Activated naive CD4-positive, alpha-beta T cell (primary cell): ENCODE data around the gene FEZ2.

Experiments used
- DNase-seq, 4 experiments: peaks; one replicate each; lab custom pipeline; 2025; lab: John Stamatoyannopoulos, UW

The FEZ2 gene

DNA sequence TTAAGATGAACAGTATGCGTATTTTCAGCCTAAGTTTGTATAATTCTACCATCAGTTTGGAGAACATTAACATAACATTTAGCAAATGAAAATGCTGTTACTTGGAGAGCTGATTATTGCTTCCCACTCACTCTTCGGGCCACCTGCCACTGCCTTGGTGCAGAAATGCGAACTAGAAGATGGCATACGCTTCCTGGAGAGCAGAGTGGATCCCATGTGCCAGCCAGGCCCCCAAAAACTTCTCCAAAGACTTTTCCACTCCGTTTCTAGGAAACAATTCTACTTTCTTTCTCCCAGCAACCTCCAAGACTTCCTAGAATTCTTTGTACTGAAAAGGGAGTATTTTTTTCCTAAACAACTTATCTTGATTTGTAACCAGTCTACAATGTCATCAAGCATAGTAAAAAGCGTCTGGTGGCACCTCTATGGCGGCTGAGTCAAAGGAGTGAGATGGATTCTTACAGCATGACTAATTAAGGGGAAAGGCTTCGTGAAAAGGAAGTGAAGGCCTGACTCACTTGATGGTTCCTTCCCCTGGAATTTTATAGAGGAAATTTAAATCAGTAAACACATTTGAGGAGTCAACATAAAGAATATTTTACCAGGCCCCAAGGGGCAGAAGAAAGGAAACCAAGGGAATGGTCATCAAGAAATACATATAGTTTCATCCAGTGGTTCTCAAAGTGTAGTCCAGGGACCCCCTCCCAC is 36.6 kb downstream of the FEZ2 start:
- DNase-seq: no peak

DNA sequence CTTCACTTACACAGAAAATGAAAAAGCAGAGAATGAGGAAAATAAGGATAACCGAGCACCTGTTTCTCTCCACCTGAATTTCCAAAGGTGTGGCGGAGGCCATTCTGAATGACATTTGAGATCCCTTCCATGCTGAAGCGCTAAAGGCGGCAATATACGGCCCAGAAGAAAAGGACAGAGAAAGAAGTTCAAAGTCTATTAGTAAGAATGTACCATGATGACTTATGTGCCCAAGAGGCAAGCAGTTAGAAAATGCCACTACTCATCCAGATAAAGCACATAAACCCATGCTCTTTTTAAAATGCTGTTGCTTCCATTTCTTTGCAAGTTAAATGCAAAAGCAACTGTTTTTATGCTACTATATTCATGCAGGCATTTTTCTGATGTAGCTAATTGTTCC is 37.2 kb downstream of the FEZ2 start:
- no peak for DNase-seq

DNA sequence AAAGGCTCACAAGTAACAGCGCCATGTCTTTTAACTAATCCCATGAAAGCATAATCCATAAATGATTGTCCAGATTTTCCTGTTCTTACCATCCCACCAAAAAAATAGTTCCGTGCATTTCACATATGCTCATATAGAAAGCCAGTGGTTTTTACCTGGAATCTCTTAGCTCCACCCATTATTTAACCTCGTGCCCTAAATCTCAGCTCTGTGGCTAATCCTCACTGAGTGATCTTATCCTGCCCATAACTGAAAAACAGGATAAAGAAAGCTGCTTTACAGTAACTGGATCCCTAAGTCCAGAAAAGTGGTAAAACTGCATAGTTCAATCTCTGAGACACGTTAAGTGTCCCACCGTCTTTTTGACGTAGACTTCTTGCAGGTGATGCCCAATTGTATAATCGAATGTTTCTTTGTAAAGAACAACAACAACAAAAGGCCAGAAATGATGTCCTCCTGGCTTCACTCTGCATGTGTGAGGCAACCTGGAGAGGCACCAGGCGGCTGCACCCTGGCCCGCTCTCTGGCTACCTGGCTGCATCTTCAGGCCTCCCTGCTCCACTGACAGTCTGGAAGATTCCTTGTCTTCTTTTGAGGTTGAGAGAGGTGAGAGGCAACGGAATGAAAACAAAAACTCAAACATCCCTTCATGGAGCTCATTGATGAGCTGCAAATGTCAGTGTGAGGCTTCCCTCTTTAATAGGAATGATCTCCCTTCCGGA is 38.6 kb downstream of the FEZ2 start:
- DNase-seq: no peak

DNA sequence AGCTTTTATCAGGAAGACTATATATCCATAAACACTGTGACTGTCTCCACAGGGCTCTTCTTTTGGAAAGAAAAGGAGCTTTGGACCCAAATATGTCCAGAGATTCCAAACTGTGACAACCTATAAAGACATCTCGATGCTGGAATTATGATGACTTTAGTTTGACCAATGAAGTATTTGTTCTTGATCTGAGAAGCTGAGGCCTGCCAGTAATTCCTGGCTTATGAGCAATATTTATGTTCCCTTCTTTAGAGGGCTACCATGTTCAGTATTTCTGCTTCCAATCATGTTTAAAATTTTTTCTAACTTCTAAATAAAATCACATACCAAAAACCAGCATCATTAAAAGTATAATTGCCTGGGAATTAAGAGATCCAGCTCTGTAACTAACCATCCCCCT is 41.1 kb downstream of the FEZ2 start:
- DNase-seq: no peak

DNA sequence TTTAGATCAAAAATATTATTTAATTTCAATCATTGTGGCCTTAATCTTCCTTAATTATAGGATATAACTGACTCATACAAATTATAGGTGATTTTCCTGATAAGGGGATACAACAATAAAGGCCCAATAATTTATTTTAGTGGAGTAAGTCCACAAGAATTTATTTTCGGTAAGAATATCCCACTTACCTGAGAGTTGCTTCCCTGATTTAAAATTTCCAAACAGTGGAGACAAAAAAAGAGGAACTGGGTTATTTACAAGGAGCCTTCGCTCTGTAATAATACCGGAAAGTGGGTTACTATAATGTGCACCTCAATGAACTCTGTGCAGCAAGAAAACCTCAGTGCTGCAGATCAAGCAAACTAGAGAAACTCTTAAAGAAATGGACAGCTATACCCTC is 42.2 kb downstream of the FEZ2 start:
- DNase-seq: no peak

DNA sequence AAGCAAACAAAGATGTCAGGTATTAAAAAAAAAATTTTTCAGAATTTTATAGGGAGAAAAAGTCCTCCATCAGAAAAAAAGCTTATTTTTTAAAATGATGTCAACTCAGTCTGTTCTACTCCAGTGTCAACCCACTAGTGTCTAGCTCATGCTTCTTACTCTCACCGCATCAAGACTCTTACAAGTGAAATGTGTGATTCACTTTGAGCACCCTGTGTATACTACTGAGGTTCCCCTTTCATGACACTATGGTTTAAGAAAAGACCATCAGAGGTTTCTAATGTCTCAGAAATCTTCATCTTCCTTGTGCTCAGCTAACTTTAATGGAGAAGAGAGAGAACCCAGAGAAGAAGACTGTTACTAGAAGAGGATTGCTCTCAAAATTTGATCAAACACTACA is 43.4 kb downstream of the FEZ2 start:
- no peak for DNase-seq

DNA sequence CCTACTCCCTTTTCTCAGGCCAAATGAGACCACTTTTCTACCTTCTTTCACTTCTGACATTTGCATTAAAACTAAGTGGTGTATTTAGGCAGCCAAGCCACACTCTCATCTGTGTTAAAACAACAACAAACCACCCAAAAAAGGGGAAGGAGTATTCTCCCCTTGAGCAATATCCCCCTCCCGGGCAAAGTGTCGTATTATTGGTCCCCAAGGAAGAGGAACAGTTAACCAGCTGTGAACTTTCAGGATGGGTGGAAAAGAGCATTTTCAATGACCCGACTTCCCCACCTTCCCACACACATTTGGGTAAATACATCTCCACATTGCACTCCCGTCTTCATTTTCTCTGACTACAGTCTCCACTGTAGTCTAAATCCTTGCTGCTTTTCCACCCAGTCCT is 44.3 kb downstream of the FEZ2 start:
- DNase-seq: no peak

DNA sequence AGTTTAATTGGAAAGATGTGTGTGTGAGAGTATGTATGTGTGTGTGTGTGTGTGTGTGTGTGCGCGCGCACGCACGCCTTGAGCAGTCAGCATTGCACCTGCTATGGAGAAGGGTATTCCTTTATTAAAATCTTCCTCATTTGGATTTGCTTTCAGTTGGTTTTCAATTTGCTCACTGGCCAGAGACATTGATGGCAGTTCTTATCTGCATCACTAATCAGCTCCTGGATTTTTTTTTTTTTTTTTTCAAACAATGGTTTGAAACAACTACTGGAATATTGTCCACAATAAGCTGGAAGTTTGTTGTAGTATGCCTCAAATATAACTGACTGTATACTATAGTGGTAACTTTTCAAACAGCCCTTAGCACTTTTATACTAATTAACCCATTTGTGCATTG is 48.0 kb downstream of the FEZ2 start:
- no peak for DNase-seq

DNA sequence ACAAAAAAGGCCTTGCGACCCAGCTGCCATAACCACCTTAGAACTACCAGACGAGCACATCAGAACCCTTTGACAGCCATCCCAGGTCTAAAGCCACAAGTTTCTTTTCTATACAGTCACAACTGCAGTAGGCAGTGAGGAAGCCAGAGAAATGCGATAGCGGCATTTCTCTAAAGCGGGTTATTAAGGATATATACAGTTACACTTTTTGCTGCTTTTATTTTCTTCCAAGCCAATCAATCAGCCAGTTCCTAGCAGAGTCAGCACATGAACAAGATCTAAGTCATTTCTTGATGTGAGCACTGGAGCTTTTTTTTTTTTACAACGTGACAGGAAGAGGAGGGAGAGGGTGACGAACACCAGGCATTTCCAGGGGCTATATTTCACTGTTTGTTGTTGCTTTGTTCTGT is 48.8 kb downstream of the FEZ2 start:
- no peak for DNase-seq

DNA sequence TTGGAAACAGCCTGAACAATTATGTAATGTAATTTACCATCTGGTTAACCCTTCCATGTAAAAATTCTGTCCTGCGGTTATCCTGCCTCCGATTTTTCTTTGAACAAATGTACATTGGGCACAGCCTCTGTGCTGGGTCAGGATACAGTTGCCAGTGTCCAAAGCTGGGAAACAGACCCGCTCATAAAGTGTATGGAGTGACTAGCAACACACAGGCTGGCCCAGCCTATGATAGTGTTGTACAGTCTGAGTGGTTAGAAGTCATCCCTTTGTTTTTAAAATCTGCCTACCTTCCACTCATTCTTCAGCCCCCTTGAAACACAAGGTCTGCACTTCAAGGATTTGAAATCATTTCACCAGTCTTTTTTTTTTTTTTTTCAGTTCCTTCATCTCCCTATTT is 50.1 kb downstream of the FEZ2 start:
- no peak for DNase-seq

DNA sequence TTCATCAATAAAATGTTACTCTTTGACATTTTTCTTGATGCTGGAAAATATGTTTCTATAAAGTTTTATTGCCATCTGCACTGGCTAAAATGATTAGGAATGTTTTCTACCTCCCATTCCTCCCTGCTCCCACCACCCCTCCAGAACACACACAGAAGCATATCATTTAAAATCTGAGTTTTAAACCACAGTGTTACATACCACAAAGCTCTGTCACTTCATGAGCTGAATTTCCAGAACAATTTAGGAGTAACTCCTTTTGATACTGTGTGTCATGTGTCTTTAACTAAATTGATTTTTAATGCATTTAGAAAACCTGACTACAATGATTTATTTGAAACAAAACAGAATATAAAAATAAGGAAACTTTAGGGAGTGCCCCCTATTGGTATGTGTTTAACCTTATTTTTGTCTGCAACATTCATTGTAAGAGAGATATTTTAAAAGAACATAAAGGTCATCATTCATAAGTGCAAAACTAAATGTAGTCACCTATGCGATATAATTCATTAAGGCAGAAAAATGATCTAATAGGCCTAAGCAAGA is 52.0 kb downstream of the FEZ2 start:
- DNase-seq: no peak

DNA sequence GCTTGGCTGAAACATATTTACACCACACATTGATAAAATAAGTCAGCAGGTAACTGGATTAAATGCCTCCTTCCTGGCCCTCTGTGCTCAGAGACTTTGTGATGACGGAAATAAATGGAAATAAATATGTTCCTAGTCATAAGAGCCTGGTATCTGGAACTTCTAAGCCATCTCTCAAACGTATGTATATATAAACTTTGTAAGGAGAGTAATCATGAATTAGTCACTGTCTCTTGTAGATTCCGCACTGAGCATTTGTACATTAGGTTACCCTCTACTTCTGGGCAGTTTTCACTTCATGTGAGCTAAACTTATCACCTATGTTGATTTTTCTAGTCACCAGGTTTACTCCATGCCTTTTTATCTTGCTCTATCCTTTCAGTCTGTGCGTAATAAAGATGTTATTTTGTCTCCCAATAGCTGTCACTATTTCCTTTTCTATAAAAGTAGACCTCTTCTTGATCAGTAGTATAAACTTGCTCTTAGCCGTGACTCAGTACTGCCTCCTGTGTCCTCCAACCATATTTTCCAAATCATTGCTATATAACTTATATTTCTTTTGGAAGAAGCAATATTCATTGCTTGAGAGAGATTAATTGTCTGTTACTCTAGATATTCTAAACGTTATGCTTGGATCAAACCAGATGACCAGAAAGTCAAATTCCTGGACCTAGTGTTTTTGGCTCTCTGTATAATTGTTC is 53.2 kb downstream of the FEZ2 start:
- DNase-seq: no peak

DNA sequence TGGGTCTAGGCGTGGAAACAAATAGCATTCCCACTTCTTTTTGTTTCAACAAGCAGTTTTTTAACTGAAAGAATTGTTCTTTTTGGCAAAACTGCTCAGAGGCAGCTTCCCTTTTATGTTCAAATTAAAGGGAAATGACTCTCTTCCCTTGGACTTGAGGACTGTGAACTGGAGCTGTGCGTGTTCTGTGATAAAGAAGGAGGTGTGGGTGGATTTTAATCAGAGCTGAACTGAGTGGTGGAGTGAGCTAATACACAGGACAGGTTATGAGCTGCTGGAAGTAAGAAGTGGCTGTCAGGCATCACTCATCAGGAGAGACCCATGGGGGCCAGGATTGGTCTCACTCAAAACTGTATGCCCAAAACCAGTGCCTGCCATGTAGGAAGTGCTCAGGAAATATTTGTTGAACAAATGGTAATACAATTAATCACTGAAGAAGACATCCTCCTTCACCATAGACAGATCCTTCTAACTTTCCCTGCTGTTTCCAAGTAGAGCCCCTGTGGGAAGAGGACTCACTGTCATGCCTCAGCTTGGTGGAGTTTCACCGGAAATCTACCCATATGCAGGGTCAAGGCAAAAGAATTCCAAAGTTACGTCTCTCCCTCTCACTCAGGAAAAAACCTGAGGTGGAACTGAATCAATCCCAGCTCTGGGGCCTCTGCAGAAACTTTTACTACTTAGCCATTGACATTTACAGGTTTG is 55.9 kb downstream of the FEZ2 start:
- DNase-seq: no peak

DNA sequence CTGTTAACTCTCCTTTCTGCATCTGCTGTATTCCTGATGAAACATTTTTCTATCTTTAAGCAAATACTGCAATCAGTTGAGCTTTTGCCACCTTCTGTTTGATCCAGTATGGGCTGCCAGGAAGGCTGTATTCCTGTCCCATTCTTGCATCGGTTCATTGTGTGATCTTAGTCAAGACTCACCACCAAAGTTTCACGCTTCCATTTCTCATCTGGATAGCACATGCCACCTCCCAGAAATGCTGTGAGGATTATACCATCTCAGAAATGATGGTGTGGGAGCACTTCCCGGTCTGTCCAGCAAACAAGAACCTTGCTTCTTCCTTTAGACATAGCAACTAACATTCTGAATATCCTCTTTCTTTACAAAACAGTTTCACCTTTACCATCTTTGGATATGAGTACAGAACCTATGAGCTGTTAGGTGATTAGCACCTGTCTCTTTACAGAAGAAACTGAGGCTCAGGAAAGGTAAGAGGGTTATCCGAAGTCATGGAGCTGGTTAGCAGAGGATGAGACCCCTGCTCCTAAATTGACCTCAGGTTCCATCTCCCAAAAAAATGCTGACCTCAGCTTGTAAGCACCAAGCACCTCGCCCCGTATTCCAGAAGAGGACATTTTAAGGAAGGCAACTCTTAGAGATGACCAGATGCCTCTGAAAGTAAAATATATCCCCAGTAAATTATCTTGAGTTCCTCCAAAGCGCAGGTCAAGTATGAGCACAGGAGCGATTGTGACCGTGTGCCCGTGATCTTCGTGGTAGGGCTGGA is 56.8 kb downstream of the FEZ2 start:
- DNase-seq: no peak

DNA sequence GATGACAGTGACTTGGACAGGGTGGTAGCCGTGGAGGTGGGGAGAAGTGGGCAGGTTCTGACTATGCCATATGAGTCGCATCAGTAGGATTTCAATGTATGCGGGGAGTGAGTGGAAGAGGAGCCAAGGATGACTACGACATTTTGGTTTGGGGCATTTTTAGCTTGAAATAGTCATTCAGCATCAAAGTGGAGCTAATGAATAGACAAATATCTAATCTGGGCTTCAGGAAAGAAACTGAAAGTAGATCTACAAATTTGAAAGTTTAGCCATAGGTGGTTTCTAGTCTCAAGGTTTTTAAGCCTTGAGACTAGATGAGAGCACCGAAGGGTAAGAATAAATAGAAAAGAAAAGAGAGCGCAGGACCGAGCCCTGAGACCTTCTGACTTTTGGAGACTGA is 58.3 kb downstream of the FEZ2 start:
- DNase-seq: no peak

DNA sequence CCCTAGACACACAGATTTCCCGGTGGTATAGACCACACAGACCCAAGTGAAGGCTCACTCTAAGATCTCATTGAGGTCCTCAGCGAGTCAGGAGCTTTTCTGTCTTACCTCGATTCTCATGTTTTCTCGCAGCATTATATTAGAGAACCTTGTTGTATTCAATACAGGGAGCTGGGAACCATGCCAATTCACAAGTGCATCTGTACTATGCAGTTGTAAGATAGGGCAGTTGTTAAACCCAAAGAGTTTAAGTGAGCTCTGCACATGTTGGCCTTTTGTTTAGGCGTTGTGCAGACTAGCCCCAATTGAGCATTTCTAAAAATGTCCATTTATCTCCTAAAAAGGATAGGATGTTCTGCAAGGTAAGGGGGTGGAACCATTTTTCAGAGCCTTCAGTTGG is 59.6 kb downstream of the FEZ2 start:
- DNase-seq: no peak

DNA sequence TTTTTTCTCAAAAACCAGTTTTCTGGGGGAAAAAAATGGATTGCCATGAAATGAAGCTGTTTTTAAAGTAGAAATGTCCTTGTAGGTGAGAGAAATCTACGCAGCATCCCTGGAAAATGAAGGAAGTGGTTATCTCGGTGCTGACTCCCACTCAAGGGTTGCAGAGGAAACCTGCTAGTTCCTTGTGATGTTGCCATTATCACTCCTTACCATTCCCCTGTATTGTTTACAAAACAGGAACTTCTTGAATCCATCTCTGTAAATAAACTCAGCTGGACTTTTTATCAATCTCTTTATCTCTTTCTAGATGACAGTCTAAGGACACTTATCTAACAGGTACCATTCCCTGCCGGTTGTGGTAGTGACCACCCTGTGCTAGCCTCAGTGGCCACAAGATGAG is 61.2 kb downstream of the FEZ2 start:
- DNase-seq: no peak

DNA sequence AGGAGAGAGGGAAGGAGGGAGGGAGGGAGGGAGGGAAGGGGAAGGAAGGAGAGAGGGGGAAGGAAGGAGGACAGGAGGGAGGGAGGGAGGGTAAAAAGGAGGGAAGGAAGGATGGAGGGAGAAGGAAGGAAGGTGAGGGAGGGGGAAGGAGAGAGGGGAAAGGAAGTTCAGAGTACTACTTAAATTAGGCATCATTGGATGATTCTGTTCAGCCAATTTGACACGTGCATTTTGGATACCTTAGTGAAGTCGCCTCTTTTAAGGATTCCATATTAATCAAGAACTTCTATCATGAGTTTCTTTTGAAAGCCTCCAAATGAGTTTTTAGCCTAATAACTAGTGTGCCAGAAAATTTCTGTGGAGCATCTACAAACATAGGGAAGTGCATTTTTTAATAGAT is 62.9 kb downstream of the FEZ2 start:
- no peak for DNase-seq

DNA sequence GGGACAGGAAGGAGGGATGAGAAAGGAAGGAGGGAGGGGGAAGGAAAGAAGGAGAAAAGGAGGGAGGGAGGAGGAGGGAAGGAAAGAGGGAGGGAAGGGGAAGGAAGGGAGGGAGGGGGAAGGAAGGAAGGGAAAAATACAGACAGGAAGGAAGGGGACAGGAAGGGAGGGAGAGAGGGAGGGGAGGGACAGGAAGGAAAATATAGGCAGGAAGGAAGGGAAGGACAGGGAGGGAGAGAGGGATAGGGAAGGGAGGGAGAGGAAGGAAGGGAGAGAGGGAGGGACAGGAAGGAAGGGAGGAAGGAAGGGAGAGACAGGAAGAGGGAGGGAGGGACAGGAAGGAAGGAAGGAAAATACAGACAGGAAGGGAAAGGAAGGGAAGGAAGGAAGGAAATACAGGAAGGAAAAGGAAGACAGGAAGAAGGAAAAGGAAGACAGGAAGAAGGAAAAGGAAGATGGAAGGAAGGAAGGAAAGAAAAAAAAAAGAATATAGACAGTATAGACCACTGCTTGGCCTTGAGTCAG is 63.6 kb downstream of the FEZ2 start:
- DNase-seq: no peak

DNA sequence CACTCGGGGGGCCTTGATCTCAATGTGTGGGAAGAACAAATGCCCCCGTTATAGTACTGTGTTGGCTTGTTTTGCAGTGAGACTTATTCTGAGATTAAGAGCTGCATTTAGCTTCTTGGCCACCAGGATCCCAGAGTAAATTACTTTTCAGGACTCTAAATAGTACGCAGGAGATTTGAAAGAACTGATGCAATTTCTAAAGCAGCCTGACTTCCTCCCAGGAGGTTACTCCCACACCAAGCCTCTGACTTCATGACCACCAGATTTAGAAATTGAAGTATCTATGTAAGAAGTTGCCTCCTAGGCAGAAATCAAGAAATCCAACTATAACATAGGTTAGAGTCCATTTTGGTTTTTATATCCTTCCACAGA is 67.0 kb downstream of the FEZ2 start:
- no peak for DNase-seq

DNA sequence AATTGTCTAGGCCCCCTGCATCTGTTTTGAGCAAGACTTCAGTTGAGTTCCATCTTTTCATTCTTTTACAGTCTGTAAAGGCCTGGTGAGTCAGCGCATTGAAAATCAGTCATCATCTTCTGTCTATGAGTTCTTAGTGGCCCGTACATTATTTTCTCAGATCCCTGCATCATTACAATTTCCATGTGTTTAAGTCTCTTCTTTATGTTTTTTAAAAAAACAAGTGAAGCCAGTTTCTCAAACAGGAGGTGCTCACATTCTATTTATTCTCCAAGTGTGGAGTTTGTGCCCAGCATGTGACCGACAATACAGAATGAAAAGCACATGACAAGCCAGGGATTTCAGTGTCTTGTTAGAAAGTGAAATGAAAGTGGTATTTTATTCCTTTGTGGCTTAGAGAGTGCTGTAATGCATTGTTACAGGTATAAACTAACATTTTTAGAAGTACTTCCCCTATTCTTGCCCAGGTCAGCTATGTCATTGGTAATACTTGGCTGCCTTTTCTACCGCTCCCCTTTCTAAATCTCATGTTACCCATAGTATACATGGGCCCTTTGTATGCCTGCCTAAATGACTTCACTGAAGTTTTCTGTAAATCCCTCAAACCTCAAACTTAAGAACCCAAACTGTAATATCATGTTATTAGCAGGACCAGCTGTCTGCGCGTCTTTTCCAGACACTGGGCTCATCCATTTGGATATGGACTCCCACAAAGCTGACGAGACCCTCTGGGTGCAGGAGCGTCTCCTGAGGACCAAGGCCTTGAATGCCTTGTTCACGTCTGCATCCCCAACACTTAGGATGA is 67.6 kb downstream of the FEZ2 start:
- DNase-seq: no peak
